HG03378 (cell line): Measurements from ENCODE around the gene DLG4.

ENCODE experiments used
- ATAC-seq: cut with Tn5 transposase; IDR thresholded peaks from one replicate; pipeline ENCODE4 v1.9.1; 2021; ENCODE audit warnings: mild to moderate bottlenecking, moderate library complexity; ENCODE audit not compliant: unreplicated experiment

The DLG4 gene

DNA sequence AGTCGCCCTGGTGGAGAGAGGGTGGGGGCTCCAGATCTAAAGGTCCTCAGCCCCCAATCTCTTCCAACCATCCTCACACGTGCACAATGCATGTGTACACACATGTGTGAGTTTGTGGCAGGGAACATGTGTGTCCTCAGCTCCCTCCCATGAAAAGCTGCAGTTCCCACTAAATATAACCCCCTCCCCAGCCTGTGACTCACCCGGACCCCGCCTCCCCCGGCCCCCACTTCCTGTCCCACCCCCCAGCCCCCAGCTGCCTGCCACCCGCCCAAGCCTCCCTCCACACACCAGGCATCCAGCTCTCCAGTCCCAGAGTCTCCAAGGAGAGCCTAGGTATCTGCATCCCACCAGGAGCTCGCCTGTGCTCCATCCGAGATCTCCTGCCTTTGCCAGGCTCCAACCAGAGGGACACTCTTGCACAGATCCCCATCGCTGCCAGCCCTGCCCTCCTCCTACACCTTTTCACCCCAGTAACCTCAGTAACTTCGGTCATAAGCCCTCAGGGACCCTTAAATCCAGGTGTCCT lies 3.9 kb downstream of the DLG4 start:
- no peak for ATAC-seq

DNA sequence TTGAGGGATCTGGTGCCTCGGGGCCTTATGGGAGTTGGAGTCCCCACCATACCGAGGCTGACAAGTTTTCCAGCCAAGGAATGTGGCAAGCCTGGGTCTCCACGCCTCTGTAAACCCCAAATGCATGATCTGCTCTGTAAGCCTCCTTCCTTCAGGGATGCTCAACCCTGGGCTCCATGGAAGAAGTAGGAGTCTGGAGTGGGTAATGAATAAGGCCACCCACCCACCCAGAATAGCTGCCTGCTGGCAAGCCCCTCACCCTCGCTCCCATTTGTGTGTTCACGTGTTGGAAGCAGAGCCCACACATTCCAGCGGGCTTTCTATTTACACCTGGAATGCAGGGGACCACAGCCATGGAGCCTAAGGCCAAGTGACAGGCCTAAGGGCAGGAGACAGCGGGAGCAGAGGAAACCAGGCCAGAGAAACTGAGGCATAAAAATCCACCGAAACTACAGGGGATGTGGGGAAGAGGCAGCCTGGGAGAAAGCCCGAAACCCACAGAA lies 4.4 kb downstream of the DLG4 start:
- ATAC-seq = no peak

GRCh38 chr17:7214300-7215135 lies 5.1 kb downstream of the DLG4 start:
- peak; percentile 49 for ATAC-seq

DNA sequence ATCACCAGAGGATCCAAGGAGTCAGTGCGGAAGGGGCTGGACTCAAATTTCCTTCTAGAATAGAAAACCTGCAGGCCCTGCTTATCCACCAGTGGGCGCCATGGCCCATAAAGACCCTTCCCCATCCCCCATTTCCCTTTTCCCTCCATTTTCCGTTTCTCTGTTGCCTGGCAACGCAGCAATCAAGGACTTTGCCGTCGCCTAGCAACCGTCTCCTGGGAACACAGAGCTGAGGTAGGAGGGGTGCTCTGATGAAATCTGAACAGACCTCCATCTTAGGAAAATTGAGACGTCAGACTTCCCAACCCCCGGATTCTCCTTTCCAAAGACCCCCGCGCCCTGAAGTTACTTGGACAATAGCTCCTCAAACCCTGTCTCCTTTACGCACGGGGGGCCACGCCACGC lies 5.7 kb downstream of the DLG4 start:
- ATAC-seq = peak; percentile 10

DNA sequence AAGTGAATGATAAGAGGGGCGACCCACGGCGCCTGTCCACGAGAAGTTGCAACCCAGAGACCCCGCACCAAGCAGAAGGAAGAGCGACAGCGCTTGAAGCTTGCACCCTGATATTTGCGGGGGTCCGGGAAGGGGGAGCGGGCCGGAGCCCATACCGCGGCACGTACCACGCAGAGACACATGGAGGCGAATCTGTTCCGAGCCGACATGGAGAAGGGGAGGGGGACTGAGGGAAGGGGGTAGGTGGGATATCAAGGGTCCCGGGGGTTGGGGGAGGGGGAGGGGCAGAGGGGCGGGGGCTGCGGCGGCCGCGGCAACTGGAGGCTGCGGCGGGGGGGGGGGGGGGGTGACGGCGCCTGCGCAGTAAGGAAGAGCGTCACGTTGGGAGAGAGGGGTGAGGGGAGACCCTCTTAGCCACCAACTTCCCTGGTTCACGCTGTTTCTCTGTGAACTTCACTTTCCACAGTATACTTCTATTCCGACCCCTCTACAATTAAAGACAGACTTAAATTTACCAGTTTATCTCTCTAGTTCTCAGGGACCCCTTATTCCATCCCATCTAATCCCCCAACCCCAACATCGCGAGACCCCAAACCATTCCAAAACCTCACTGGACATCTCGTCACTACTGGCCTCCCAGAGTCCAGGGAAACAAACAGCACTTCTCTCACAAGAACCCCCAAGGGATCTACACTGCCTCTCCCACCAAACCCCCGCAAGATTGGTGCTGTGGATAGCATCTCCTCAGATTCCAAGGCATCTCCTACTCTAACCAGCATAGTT lies 8.0 kb downstream of the DLG4 start:
- ATAC-seq = no peak

GRCh38 chr17:7208754-7209460 lies 10.7 kb downstream of the DLG4 start:
- ATAC-seq = no peak

- no peak for ATAC-seq
Measured at GRCh38 chr17:7208027-7208571, 11.5 kb downstream of the DLG4 start.

GRCh38 chr17:7207120-7208001 lies 12.3 kb downstream of the DLG4 start:
- ATAC-seq = no peak

DNA sequence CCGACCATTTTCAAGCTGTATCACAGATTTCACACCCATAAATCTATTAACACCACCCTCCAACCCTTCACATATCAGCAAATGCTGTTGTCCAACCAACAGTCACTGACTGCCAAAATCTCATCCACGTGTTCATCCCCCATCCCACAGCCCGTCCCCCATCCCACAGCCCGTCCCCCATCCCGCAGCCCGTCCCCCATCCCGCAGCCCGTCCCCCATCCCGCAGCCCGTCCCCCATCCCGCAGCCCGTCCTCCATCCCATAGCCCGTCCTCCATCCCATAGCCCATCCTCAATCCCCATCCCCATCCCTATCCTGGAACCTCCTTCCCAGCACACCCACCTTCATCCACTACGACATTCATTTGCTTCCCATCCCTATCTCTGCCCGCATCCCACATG lies 14.1 kb downstream of the DLG4 start:
- ATAC-seq = no peak

DNA sequence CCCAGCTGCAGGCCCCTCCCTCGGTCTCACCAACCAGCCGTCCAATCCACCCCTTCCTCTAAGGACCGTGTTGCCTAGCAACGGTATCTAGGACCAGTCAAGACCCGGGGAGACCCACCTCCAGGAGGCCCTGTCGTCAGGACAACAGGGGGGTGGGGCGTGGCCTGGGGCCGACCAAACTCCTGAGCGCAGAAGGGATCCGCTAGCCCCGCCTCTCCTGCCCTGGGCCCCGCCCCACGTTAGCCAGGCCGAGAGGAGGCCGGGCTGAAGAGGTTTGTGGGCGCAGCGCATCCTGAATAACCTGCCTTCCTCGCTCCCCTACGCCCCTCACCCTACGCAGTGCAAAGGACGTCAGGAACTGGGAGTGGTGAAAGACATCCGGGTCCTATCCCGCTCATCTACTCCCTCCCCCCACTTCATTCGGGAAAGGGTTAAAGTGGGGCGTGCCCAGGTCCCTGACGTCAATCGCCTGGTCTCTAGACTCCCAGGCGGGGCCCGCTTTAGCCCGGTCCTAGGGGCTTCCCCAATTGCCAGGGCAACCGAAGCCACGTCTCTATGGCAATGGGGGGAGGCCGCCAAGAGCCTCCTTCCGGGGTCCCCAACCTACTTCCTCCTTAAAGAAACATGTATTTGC lies 14.7 kb downstream of the DLG4 start:
- peak; percentile 67 for ATAC-seq

GRCh38 chr17:7204336-7204735 lies 15.3 kb downstream of the DLG4 start:
- no peak for ATAC-seq

DNA sequence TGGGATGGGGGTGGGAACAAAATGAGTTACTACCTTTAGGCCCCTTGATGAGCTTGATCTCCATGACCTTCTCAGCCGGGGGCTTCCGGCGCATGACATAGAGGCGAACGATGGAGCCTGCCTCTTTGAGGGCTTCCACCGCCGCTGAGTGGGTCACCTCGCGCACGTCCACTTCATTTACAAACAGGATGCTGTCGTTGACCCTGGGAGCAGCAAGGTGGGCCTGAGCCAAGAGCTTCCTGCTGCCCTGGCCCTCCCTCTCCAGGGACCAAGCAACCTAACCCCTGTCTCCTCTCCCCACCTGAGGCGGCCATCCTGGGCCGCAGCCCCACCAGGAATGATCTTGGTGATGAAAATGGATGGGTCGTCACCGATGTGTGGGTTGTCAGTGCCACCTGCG lies 16.2 kb downstream of the DLG4 start:
- ATAC-seq = no peak

GRCh38 chr17:7196651-7197401 lies 22.8 kb downstream of the DLG4 start:
- no peak for ATAC-seq

- ATAC-seq = no peak
Measured at GRCh38 chr17:7195971-7196370, 23.7 kb downstream of the DLG4 start.

DNA sequence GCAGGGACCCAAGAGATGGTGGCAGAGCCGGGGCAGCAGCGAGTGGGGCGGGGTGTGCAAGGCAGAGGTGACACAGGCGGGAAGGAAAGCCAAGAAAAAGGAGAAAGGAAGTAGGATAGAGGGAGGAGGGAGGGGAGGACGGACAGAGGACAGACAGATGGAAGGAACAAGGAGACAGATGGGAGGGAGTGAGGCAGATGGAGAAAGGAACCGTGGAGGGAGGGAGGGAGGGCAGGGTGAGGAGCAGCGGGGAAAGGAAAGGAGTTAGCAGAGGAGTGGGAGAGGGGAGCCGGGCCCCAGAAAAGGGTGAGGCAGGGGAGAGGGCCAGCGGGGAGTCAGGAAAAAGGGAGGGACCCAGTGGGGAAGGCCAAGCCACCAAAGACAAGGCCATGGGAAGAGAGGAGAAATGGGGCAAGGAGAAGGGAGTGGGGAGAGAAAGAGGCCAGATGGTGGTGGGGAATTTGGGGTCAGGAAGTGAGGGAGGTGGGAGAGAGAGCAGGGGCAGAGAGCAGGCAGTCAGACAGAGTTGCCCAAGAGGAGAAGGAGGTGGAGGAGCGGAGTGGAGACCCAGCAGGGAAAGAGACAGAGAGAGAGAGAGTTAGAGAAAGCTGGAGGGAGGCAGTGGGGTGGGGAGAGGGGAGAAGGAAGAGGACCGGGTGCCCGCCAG lies 27.2 kb downstream of the DLG4 start:
- no peak for ATAC-seq

- ATAC-seq = no peak
Measured at GRCh38 chr17:7191571-7192270, 27.9 kb downstream of the DLG4 start.

- no peak for ATAC-seq
Measured at GRCh38 chr17:7191069-7191468, 28.6 kb downstream of the DLG4 start.
